ENCODE data around the gene DSTN. TPM values are rescaled to one million over a fixed set of nuclear protein-coding genes. Genes with fewer than 3 reads are reported as not detected.

The DSTN gene
- total RNA-seq, 4 donors from 2014 or later: 111 to 151 (median 117) TPM

GRCh38 chr20:17635332-17636244, 65.7 kb downstream of the DSTN start:
- TF ChIP-seq POLR2A (IDR thresholded peaks at IDR 0.05): no peak
- no peak for TF ChIP-seq CTCF (IDR thresholded peaks at IDR 0.05)
- peaks cover 0 to 14% (median 0%) of the 10 kb centered on the region in 4 donors for H3K4me1 ChIP-seq
- DNase-seq: no peak
- H3K9me3 ChIP-seq: no peaks in the 10 kb centered on the region
- H3K27ac ChIP-seq: peak overlapping the region in 3 of 4 donors; percentile 7 to 59 (median 32)
- no peak overlapping the region for H3K4me3 ChIP-seq
- H3K36me3 ChIP-seq: peaks cover 0 to 98% (median 0%) of the 10 kb centered on the region in 3 donors
- no peaks in the 10 kb centered on the region for H3K27me3 ChIP-seq

- TF ChIP-seq CTCF (IDR thresholded peaks at IDR 0.05): no peak
- no peak for TF ChIP-seq POLR2A (IDR thresholded peaks at IDR 0.05)
- H3K4me1 ChIP-seq: peaks cover 0 to 14% (median 0%) of the 10 kb centered on the region in 4 donors
- H3K9me3 ChIP-seq: no peaks in the 10 kb centered on the region
- peaks cover 0 to 98% (median 0%) of the 10 kb centered on the region in 3 donors for H3K36me3 ChIP-seq
- no peak for DNase-seq
- no peak overlapping the region for H3K4me3 ChIP-seq
- no peaks in the 10 kb centered on the region for H3K27me3 ChIP-seq
- H3K27ac ChIP-seq: no peak overlapping the region
Measured at GRCh38 chr20:17636523-17637412, 66.9 kb downstream of the DSTN start.

- Histone ChIP-seq H3K4me1 (peaks cover 0 to 14% (median 0%) of the 10 kb centered on the region in 4 donors), H3K36me3 (peaks cover 0 to 98% (median 0%) of the 10 kb centered on the region in 3 donors), H3K9me3 (no peaks in the 10 kb centered on the region), H3K27me3 (no peaks in the 10 kb centered on the region), H3K27ac (no peak overlapping the region), H3K4me3 (no peak overlapping the region)
- TF ChIP-seq POLR2A (IDR thresholded peaks at IDR 0.05) (no peak), CTCF (IDR thresholded peaks at IDR 0.05) (no peak)
- DNase-seq: no peak
Measured at GRCh38 chr20:17637413-17637780, 67.5 kb downstream of the DSTN start.

GRCh38 chr20:17637985-17638640, 68.2 kb downstream of the DSTN start:
- peaks cover 0 to 98% (median 0%) of the 10 kb centered on the region in 3 donors for H3K36me3 ChIP-seq
- DNase-seq: no peak
- peaks cover 0 to 16% (median 0%) of the 10 kb centered on the region in 4 donors for H3K4me1 ChIP-seq
- H3K9me3 ChIP-seq: no peaks in the 10 kb centered on the region
- H3K4me3 ChIP-seq: no peak overlapping the region
- no peak overlapping the region for H3K27ac ChIP-seq
- no peaks in the 10 kb centered on the region for H3K27me3 ChIP-seq
- TF ChIP-seq POLR2A (IDR thresholded peaks at IDR 0.05) (no peak), CTCF (IDR thresholded peaks at IDR 0.05) (no peak)

DNA sequence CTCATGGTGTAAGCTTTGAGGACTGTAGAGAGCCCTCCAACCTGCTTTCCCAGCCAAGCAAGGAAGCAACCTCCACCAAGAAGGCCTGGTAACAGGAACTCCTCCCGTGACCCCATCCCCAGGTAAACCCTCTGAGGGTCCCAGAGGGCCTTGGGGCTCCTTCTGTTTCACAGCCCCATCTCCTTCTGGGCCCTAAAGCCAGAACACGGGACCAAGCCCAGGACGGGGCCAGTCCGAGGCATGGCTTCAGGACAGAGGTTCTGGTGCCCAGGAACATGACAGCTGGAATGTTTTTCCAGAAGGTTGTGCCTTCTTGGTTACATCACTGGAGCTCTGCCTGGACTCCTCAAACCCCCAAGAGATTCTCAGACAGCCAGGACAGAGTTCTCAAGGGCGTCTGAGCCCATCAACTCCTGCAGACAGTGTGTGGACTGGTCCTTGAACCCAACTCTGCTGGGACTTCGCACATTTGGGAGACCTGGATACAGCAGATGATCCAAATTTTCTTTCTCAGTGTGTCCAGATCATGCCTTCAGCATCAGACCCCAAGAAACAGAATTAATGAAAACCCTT, 69.0 kb downstream of the DSTN start:
- H3K4me1 ChIP-seq: peaks cover 0 to 24% (median 0%) of the 10 kb centered on the region in 4 donors
- no peak overlapping the region for H3K27ac ChIP-seq
- peaks cover 0 to 92% (median 0%) of the 10 kb centered on the region in 3 donors for H3K36me3 ChIP-seq
- no peak for DNase-seq
- H3K9me3 ChIP-seq: no peaks in the 10 kb centered on the region
- TF ChIP-seq CTCF (IDR thresholded peaks at IDR 0.05): no peak
- no peak for TF ChIP-seq POLR2A (IDR thresholded peaks at IDR 0.05)
- H3K27me3 ChIP-seq: no peaks in the 10 kb centered on the region
- no peak overlapping the region for H3K4me3 ChIP-seq

Measured in Peyer's patch (tissue), 4 donors.